ENCODE measurements around the gene OTOG.
"Not testable (repeated sequence)": the region's sequence is repeated elsewhere in the genome, so short reads cannot be mapped to it uniquely, and the experiment has no call there.

OTOG gene

DNA sequence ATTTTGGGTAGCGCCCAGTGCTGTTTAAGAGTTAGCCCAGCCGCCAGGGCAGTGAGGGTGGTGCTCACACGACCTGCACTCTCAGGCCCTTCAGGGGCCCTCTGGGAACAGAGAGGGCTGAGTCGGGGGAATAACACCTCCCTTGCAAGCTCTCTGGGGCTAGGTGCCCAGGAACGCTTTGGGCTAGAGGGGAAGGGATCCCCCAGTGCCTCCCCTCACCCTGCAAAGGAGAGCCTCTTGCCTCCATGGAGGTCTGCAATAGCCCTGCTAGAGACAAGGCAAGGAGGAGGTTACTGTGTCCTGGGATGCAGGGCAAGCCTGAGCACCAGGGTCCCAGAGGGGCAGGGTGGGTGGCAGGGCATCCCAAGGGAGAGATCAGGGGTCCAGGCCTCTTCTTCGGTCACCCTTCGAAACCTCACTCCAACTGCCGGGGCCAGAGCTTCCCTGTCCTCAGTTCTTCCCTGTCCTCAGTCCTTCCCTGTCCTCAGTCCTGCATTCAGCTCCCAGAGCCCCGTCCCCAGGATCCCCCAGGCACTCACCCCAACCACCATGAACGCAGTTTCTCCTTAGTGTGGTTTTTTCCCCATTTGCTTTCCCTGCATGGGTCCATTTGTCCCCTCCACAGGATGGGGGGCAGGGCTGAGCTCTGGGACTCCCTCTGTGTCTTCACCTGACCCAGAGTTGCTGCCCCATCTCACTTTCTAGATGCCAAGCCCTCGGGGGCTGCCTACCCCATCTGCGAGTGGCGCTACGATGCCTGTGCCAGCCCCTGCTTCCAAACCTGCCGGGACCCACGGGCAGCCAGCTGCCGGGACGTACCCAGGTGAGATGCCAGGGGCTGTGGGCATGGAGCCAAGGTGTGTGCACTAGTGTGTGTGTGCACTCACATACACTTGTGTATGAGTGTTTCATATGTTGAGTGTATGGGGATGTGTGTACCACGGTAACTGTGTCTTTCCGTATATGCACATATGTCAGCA, 60.8 kb downstream of the OTOG start:
- Mint-ChIP-seq H3K36me3 (ENCODE audit: low read depth) (no peaks in the 10 kb centered on the region), H3K27me3 (no peaks in the 10 kb centered on the region), H3K4me3 (no peak overlapping the region), H3K9me3 (no peaks in the 10 kb centered on the region), H3K27ac (no peak overlapping the region), H3K4me1 (ENCODE audit: low read depth) (no peaks in the 10 kb centered on the region)
- intact Hi-C loops (cut with micrococcal nuclease): no loop called here

DNA sequence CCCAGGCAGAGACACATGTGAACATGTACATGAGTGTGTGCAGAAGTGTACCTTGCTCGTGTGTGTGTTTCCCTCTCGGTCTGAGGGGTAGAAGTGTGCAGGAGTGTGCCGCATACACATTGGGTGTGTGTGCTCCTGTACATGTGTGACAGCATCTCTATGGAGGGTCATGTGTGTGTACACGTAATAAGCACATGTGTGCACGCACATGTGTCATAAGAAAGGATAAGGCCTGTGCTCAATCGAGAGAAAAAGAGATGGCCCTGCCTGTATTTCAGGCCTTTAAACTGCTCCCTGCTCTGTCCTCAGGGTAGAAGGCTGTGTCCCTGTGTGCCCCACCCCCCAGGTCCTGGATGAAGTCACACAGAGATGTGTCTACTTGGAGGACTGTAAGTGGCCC, 61.8 kb downstream of the OTOG start:
- Mint-ChIP-seq H3K9me3 (no peaks in the 10 kb centered on the region), H3K36me3 (ENCODE audit: low read depth) (no peaks in the 10 kb centered on the region), H3K27me3 (no peaks in the 10 kb centered on the region), H3K4me3 (no peak overlapping the region), H3K27ac (no peak overlapping the region), H3K4me1 (ENCODE audit: low read depth) (peaks cover 5% of the 10 kb centered on the region)
- intact Hi-C loops (cut with micrococcal nuclease): no loop called here

GRCh38 chr11:17609291-17610084, 62.4 kb downstream of the OTOG start:
- H3K27me3 Mint-ChIP-seq: peaks cover 1% of the 10 kb centered on the region
- H3K4me3 Mint-ChIP-seq: no peak overlapping the region
- H3K36me3 Mint-ChIP-seq (ENCODE audit: low read depth): no peaks in the 10 kb centered on the region
- no peak overlapping the region for H3K27ac Mint-ChIP-seq
- intact Hi-C loops (cut with micrococcal nuclease): no loop called here
- no peaks in the 10 kb centered on the region for H3K9me3 Mint-ChIP-seq
- peaks cover 5% of the 10 kb centered on the region for H3K4me1 Mint-ChIP-seq (ENCODE audit: low read depth)

GRCh38 chr11:17610085-17610894, 63.2 kb downstream of the OTOG start:
- Mint-ChIP-seq H3K9me3 (no peaks in the 10 kb centered on the region), H3K4me1 (ENCODE audit: low read depth) (peaks cover 5% of the 10 kb centered on the region)

GRCh38 chr11:17611049-17611448, 64.0 kb downstream of the OTOG start:
- H3K36me3 Mint-ChIP-seq (ENCODE audit: low read depth): no peaks in the 10 kb centered on the region
- H3K9me3 Mint-ChIP-seq: no peaks in the 10 kb centered on the region
- H3K27ac Mint-ChIP-seq: no peak overlapping the region
- H3K4me1 Mint-ChIP-seq (ENCODE audit: low read depth): peaks cover 5% of the 10 kb centered on the region
- H3K4me3 Mint-ChIP-seq: no peak overlapping the region
- intact Hi-C loops (cut with micrococcal nuclease): no loop called here
- peaks cover 3% of the 10 kb centered on the region for H3K27me3 Mint-ChIP-seq

More at GRCh38 chr11:17610085-17610894, 63.2 kb downstream of the OTOG start:
- no peak overlapping the region for H3K27ac Mint-ChIP-seq
- peaks cover 1% of the 10 kb centered on the region for H3K27me3 Mint-ChIP-seq
- no peaks in the 10 kb centered on the region for H3K36me3 Mint-ChIP-seq (ENCODE audit: low read depth)
- intact Hi-C loops (cut with micrococcal nuclease): no loop called here
- H3K4me3 Mint-ChIP-seq: no peak overlapping the region

DNA sequence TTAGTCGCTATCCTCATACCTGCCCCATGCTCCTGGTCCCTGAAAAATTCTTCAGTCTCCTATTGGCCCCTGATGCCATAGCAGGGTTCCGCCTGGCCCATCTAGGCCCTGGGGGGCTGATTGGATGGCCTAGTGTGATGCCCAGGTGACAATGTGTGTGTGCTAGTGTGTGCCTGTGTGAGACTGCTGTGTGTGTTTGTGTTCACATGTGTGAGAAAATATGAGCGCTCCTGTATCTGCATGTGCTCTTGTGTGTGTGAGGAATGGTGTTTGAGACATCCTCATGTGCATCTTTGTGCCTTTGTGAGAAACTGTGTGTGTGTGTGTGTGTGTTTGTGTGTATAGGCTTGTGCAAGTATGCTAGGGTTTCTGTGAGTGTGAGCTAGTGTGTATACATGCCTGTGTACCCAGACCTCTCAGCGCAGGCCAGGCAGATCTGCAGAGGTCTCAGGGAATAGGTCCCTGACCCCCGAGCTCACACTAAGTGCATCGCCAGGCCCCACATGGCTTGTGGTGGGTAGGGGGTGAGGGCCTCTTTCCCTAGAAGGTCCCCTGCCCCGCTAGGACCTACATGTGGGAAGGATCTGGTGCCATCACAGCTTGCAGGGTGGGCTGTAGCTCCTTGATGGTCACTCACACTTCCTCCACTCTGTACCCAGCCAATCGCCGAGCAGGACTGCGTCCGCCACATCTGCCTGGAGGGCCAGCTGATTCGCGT, 64.6 kb downstream of the OTOG start:
- peaks cover 3% of the 10 kb centered on the region for H3K27me3 Mint-ChIP-seq
- H3K27ac Mint-ChIP-seq: no peak overlapping the region
- peaks cover 5% of the 10 kb centered on the region for H3K4me1 Mint-ChIP-seq (ENCODE audit: low read depth)
- no peaks in the 10 kb centered on the region for H3K9me3 Mint-ChIP-seq
- H3K4me3 Mint-ChIP-seq: no peak overlapping the region
- H3K36me3 Mint-ChIP-seq (ENCODE audit: low read depth): no peaks in the 10 kb centered on the region
- intact Hi-C loops (cut with micrococcal nuclease): no loop called here

DNA sequence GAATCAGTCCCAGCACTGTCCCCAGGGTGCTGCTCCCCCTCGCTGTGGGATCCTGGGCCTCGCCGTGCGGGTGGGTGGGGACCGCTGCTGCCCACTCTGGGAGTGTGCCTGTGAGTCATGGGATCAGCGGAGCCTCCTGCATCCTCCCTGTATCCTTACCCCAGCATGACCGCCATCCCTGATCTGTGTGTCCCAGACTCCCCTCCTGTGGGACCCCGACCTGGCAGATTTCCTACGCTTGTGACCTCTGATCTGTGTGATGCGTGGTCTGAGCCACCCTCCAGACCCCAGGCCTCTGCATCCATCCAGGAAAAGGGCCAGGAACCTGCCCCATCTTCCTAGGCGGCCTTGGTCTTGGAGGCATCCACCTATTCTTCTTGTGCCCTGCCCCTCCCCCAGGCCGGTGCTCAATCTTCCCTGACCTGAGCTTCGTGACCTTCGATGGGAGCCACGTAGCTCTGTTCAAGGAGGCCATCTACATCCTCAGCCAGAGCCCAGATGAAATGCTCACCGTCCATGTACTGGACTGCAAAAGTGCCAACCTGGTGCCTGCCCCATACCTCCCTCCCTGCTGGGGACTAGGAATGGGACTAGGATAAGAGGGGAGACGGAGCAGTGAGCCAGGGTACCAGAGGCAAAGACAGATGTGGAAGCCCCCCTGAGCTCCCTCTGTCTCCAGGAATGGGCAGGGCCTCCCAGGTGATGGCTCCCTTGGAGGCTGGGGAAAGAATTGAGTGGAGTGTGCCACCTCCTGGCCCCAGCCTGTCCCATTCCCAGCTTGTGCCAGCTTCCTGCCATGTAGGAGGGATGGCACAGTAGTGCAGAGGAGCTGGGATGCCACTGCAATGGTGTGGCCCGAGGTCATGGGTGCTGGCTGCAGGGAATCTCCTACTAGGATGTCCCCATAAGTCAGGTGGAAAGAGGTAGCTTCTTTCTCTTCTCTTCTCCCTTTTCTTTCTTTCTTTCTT, 65.4 kb downstream of the OTOG start:
- peaks cover 3% of the 10 kb centered on the region for H3K27me3 Mint-ChIP-seq
- no peaks in the 10 kb centered on the region for H3K36me3 Mint-ChIP-seq (ENCODE audit: low read depth)
- intact Hi-C loops (cut with micrococcal nuclease): no loop called here
- H3K4me1 Mint-ChIP-seq (ENCODE audit: low read depth): peaks cover 5% of the 10 kb centered on the region
- no peak overlapping the region for H3K4me3 Mint-ChIP-seq
- H3K27ac Mint-ChIP-seq: no peak overlapping the region
- no peaks in the 10 kb centered on the region for H3K9me3 Mint-ChIP-seq

DNA sequence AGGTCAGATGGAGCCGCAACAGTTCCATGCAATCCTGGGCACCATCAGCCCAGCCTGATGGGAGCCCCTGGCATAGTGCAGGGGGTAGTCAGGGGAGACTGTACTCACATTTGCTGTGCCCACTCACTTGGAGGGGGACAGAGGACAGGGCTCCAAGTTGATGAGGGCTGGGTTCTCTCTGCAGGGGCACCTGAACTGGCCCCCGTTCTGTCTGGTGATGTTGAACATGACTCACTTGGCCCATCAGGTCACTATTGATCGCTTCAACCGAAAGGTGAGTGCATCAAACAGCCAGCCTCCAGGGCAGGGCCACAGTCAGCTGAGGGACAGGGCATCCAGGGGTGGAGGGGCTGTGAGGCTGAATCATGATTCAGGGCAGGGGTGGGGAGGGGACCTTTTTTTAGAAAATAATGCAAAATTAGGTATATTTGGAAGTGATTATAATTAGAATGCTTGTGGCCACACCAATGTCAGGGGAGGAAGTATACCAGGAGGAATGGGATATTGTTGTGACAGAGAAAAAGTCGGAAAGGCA, 66.4 kb downstream of the OTOG start:
- no peak overlapping the region for H3K27ac Mint-ChIP-seq
- no peaks in the 10 kb centered on the region for H3K9me3 Mint-ChIP-seq
- peaks cover 5% of the 10 kb centered on the region for H3K27me3 Mint-ChIP-seq
- no peaks in the 10 kb centered on the region for H3K36me3 Mint-ChIP-seq (ENCODE audit: low read depth)
- H3K4me1 Mint-ChIP-seq (ENCODE audit: low read depth): peaks cover 5% of the 10 kb centered on the region
- intact Hi-C loops (cut with micrococcal nuclease): no loop called here
- no peak overlapping the region for H3K4me3 Mint-ChIP-seq

GRCh38 chr11:17613983-17614382, 66.9 kb downstream of the OTOG start:
- H3K4me1 Mint-ChIP-seq (ENCODE audit: low read depth): peaks cover 5% of the 10 kb centered on the region
- peaks cover 5% of the 10 kb centered on the region for H3K27me3 Mint-ChIP-seq
- H3K4me3 Mint-ChIP-seq: no peak overlapping the region
- H3K36me3 Mint-ChIP-seq (ENCODE audit: low read depth): no peaks in the 10 kb centered on the region
- H3K9me3 Mint-ChIP-seq: no peaks in the 10 kb centered on the region
- intact Hi-C loops (cut with micrococcal nuclease): no loop called here
- no peak overlapping the region for H3K27ac Mint-ChIP-seq

DNA sequence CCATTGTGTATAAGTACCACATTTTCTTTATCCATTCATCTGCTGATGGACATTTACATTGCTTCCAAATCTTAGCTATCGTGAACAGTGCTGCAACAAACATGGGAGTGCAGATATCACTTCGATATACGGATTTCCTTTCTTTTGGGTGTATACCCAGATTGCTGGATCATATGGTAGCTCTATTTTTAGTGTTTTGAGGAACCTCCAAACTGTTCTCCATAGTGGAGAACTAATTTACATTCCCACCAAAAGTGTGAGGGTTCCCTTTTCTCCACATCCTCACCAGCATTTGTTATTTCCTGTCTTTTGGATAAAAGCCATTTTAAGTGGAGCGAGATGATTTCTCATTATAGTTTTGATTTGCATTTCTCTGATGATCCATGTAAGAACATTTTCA, 75.7 kb downstream of the OTOG start:
- Mint-ChIP-seq H3K9me3 (peaks cover 17% of the 10 kb centered on the region), H3K27me3 (peaks cover 10% of the 10 kb centered on the region)
- H3K27ac Mint-ChIP-seq; H3K36me3 Mint-ChIP-seq (ENCODE audit: low read depth); H3K4me1 Mint-ChIP-seq (ENCODE audit: low read depth); intact Hi-C loops (cut with micrococcal nuclease); H3K4me3 Mint-ChIP-seq: not testable (repeated sequence)

- H3K4me1 Mint-ChIP-seq (ENCODE audit: low read depth): no peaks in the 10 kb centered on the region
- no peaks in the 10 kb centered on the region for H3K9me3 Mint-ChIP-seq
- no peaks in the 10 kb centered on the region for H3K36me3 Mint-ChIP-seq (ENCODE audit: low read depth)
- H3K4me3 Mint-ChIP-seq: no peak overlapping the region
- peaks cover 12% of the 10 kb centered on the region for H3K27me3 Mint-ChIP-seq
- H3K27ac Mint-ChIP-seq: no peak overlapping the region
- intact Hi-C loops (cut with micrococcal nuclease): no loop called here
Measured at GRCh38 chr11:17629113-17629512, 82.1 kb downstream of the OTOG start.

DNA sequence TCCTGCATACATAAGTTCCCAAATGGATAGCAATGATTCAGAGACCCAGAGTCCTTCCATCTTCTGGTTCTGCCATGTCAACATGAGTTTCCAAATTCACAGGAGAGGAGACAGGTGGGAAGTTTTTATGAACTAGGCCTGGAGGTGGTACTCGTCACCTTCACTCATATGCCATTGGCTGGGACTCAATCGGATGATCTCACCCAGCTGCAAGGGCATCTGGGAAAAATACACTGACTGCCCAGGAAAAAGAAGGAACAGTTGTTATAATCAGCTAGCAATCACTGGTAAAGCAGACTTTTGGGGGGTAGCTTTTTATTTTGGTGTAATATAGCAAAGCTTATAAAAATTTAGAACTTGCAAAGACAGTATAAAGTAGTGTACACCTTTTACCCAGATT, 83.9 kb downstream of the OTOG start:
- Mint-ChIP-seq H3K4me3 (no peak overlapping the region), H3K27me3 (peaks cover 12% of the 10 kb centered on the region), H3K36me3 (ENCODE audit: low read depth) (no peaks in the 10 kb centered on the region), H3K4me1 (ENCODE audit: low read depth) (no peaks in the 10 kb centered on the region), H3K9me3 (no peaks in the 10 kb centered on the region), H3K27ac (no peak overlapping the region)
- intact Hi-C loops (cut with micrococcal nuclease): no loop called here
